ENCODE results near the gene PHETA1.
"Not testable (repeated sequence)": the region's sequence is repeated elsewhere in the genome, so short reads cannot be mapped to it uniquely, and the experiment has no call there.

PHETA1 gene

GRCh38 chr12:111408686-111409402 lies 39.9 kb upstream of the PHETA1 start:
- no peaks in the 10 kb centered on the region for H3K36me3 ChIP-seq (ENCODE audit: insufficient read depth, low read length)
- H3K4me1 ChIP-seq (ENCODE audit: insufficient read depth, low read length) = peaks cover 64% of the 10 kb centered on the region
- H3K9ac ChIP-seq (ENCODE audit: low read depth, low read length) = no peak overlapping the region
- H3K9me3 ChIP-seq (ENCODE audit: control insufficient read depth, insufficient read depth, low read length) = no peaks in the 10 kb centered on the region

GRCh38 chr12:111408116-111408440 lies 39.2 kb upstream of the PHETA1 start:
- Histone ChIP-seq H3K4me1 (ENCODE audit: insufficient read depth, low read length) (peaks cover 64% of the 10 kb centered on the region), H3K9me3 (ENCODE audit: control insufficient read depth, insufficient read depth, low read length) (no peaks in the 10 kb centered on the region), H3K36me3 (ENCODE audit: insufficient read depth, low read length) (no peaks in the 10 kb centered on the region), H3K9ac (ENCODE audit: low read depth, low read length) (no peak overlapping the region; the same call in 1 of the 2 replicates)

- H3K4me1 ChIP-seq (ENCODE audit: insufficient read depth, low read length) = peaks cover 58% of the 10 kb centered on the region
- peak overlapping the region; percentile 87 for H3K9ac ChIP-seq (ENCODE audit: low read depth, low read length)
- no peaks in the 10 kb centered on the region for H3K9me3 ChIP-seq (ENCODE audit: control insufficient read depth, insufficient read depth, low read length)
- no peaks in the 10 kb centered on the region for H3K36me3 ChIP-seq (ENCODE audit: insufficient read depth, low read length)
Observed at GRCh38 chr12:111407377-111408115, 38.7 kb upstream of the PHETA1 start.

- Histone ChIP-seq H3K9me3 (ENCODE audit: control insufficient read depth, insufficient read depth, low read length) (no peaks in the 10 kb centered on the region), H3K4me1 (ENCODE audit: insufficient read depth, low read length) (peaks cover 50% of the 10 kb centered on the region), H3K36me3 (ENCODE audit: insufficient read depth, low read length) (no peaks in the 10 kb centered on the region), H3K9ac (ENCODE audit: low read depth, low read length) (peak overlapping the region; percentile 87)
Observed at GRCh38 chr12:111406474-111407376, 37.8 kb upstream of the PHETA1 start.

GRCh38 chr12:111405859-111406473 lies 37.1 kb upstream of the PHETA1 start, which contains the start of gene SH2B3:
Gene SH2B3 (plus strand): TSS chr12:111405923. CDS start chr12:111418146, 12,223 bp downstream.
- Histone ChIP-seq H3K9ac (ENCODE audit: low read depth, low read length) (peak within 1 kb of the TSS; percentile 87), H3K36me3 (ENCODE audit: insufficient read depth, low read length) (no peaks in the 10 kb centered on the region), H3K9me3 (ENCODE audit: control insufficient read depth, insufficient read depth, low read length) (no peaks in the 10 kb centered on the region), H3K4me1 (ENCODE audit: insufficient read depth, low read length) (peaks cover 43% of the 10 kb centered on the region)

- Histone ChIP-seq H3K4me1 (ENCODE audit: insufficient read depth, low read length) (peaks cover 37% of the 10 kb centered on the region), H3K36me3 (ENCODE audit: insufficient read depth, low read length) (no peaks in the 10 kb centered on the region), H3K9ac (ENCODE audit: low read depth, low read length) (peak overlapping the region; percentile 87)
Observed at GRCh38 chr12:111405149-111405858, 36.4 kb upstream of the PHETA1 start.

GRCh38 chr12:111404362-111405148 lies 35.7 kb upstream of the PHETA1 start:
- peak overlapping the region; percentile 87 for H3K9ac ChIP-seq (ENCODE audit: low read depth, low read length)
- H3K4me1 ChIP-seq (ENCODE audit: insufficient read depth, low read length) = peaks cover 31% of the 10 kb centered on the region
- no peaks in the 10 kb centered on the region for H3K9me3 ChIP-seq (ENCODE audit: control insufficient read depth, insufficient read depth, low read length)
- H3K36me3 ChIP-seq (ENCODE audit: insufficient read depth, low read length) = no peaks in the 10 kb centered on the region

More at GRCh38 chr12:111405149-111405858, 36.4 kb upstream of the PHETA1 start:
- no peaks in the 10 kb centered on the region for H3K9me3 ChIP-seq (ENCODE audit: control insufficient read depth, insufficient read depth, low read length)

DNA sequence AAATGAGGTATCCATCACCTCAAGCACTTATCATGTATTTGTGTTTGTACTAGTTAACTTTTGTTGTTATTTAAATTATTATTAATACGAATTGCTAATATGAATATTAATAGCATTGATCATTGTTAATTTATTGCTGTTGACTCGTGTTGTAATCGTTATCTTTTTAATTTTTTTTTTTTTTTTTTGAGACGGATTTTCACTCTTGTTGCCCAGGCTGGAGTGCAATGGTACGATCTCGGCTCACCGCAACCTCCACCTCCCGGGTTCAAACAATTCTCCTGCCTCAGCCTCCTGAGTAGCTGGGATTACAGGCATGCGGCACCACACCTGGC lies 33.6 kb upstream of the PHETA1 start:
- H3K4me1 ChIP-seq (ENCODE audit: insufficient read depth, low read length) = peaks cover 13% of the 10 kb centered on the region
- not testable (repeated sequence) for H3K9me3 ChIP-seq (ENCODE audit: control insufficient read depth, insufficient read depth, low read length); H3K9ac ChIP-seq (ENCODE audit: low read depth, low read length); H3K36me3 ChIP-seq (ENCODE audit: insufficient read depth, low read length)

GRCh38 chr12:111401167-111401605 lies 32.3 kb upstream of the PHETA1 start:
- Histone ChIP-seq H3K36me3 (ENCODE audit: insufficient read depth, low read length) (no peaks in the 10 kb centered on the region), H3K4me1 (ENCODE audit: insufficient read depth, low read length) (peaks cover 13% of the 10 kb centered on the region), H3K9ac (ENCODE audit: low read depth, low read length) (no peak overlapping the region), H3K9me3 (ENCODE audit: control insufficient read depth, insufficient read depth, low read length) (no peaks in the 10 kb centered on the region)

DNA sequence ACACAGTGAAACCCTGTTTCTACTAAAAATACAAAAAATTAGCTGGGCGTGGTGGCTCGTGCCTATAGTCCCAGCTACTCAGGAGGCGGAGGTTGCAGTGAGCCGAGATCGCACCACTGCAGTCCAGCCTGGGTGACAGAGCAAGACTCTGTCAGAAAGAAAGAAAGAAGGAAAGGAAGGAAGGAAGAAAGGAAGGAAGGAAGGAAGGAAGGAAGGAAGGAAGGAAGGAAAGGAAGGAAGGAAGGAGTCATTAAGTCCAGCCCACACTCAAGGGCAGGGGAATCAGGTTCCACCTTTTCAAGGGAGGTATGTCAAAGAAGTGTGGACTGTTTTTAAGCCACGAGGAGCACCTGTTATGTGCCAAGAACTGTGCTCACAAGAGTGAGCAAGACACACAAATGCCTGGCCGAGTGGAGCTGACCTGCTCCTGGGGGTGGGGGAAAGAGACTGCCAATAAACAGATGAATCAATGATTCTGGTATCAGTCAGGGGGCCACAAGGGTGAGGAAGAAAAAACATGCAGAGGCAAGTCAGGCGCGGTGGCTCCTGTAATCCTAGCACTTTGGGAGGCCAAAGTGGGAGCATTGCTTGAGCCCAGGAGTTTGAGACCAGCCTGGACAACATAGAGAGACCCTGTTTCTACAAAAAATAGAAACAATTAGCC lies 31.0 kb upstream of the PHETA1 start:
- H3K9ac ChIP-seq (ENCODE audit: low read depth, low read length); H3K36me3 ChIP-seq (ENCODE audit: insufficient read depth, low read length); H3K9me3 ChIP-seq (ENCODE audit: control insufficient read depth, insufficient read depth, low read length): not testable (repeated sequence)
- peaks cover 13% of the 10 kb centered on the region for H3K4me1 ChIP-seq (ENCODE audit: insufficient read depth, low read length)

- H3K9ac ChIP-seq (ENCODE audit: low read depth, low read length) = no peak overlapping the region
- H3K9me3 ChIP-seq (ENCODE audit: control insufficient read depth, insufficient read depth, low read length) = no peaks in the 10 kb centered on the region
- H3K4me1 ChIP-seq (ENCODE audit: insufficient read depth, low read length) = peaks cover 4% of the 10 kb centered on the region
Observed at GRCh38 chr12:111398530-111398929, 29.6 kb upstream of the PHETA1 start.

GRCh38 chr12:111396726-111397445 lies 28.0 kb upstream of the PHETA1 start:
- Histone ChIP-seq H3K9me3 (ENCODE audit: control insufficient read depth, insufficient read depth, low read length) (no peaks in the 10 kb centered on the region), H3K4me1 (ENCODE audit: insufficient read depth, low read length) (no peaks in the 10 kb centered on the region; the same call in 1 of the 2 replicates), H3K9ac (ENCODE audit: low read depth, low read length) (peak overlapping the region; percentile 35; the same call in 1 of the 2 replicates), H3K36me3 (ENCODE audit: insufficient read depth, low read length) (no peaks in the 10 kb centered on the region)

More at GRCh38 chr12:111398530-111398929, 29.6 kb upstream of the PHETA1 start:
- H3K36me3 ChIP-seq (ENCODE audit: insufficient read depth, low read length) = no peaks in the 10 kb centered on the region
